GM12891 (cell line): ENCODE data around the gene FBN2.

Experiments used
- PAX5 ChIP-seq: IDR thresholded peaks from 2 replicates; pipeline ENCODE4 v1.6.1; 2011; ENCODE audit warnings: low read length, moderate library complexity, mild to moderate bottlenecking; ENCODE audit not compliant: insufficient read depth, severe bottlenecking
- POLR2A ChIP-seq: IDR thresholded peaks from 2 replicates; pipeline ENCODE4 v1.6.1; 2011; ENCODE audit warnings: low read depth, low read length, control low read depth
- POLR2AphosphoS5 ChIP-seq: IDR thresholded peaks from 2 replicates; pipeline ENCODE4 v1.6.1; 2011; ENCODE audit warnings: low read depth, low read length, control low read depth
- TAF1 ChIP-seq: IDR thresholded peaks from 2 replicates; pipeline ENCODE4 v1.6.1; 2011; ENCODE audit warnings: low read depth, low read length, control low read depth

DNA sequence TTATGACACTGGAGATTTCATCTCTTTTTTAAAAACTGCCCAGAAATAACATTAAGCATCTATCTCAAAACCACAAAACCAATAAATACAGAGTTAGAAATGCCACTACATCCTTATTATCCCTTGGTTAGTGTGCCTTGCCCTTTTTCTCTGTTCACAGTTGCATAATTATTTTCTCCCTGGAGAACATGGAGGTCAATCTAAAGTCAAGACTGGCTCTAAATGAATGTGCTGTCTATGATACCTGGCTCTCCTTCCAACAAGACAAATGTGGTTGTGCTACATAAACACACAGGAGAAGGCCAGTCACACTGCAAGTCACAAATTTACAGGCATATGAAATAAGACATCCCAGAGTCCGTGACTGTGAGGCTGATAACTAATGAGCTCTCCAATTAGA lies 2.8 kb downstream of the FBN2 start:
- TF ChIP-seq POLR2AphosphoS5: no peak
- no peak for TF ChIP-seq TAF1
- no peak for TF ChIP-seq PAX5
- no peak for TF ChIP-seq POLR2A
